Kidney epithelial cell (primary cell): ENCODE measurements around the gene SLC35B4. TPM values are rescaled to one million over a fixed set of nuclear protein-coding genes. Genes with fewer than 3 reads are reported as not detected.

ENCODE experiments used
- DNase-seq: peaks from one replicate; pipeline ENCODE4 v3.0.0-alpha.2; 2010; ENCODE audit warnings: low read depth
- H3K27me3 ChIP-seq: 2 replicates; pipeline ENCODE4 v1.6.0; 2011; ENCODE audit warnings: low read length; ENCODE audit not compliant: control insufficient read depth, insufficient read depth
- H3K36me3 ChIP-seq: 2 replicates; pipeline ENCODE4 v1.5.1; 2011; ENCODE audit warnings: low read length; ENCODE audit not compliant: control insufficient read depth, insufficient read depth
- H3K4me3 ChIP-seq: 2 replicates; pipeline ENCODE4 v1.5.1; 2011; ENCODE audit warnings: low read depth, mild to moderate bottlenecking, control low read depth, low read length
- CTCF ChIP-seq: IDR thresholded peaks from 2 replicates; pipeline ENCODE4 v1.5.1; 2011; ENCODE audit warnings: mild to moderate bottlenecking, moderate library complexity, low read length, control low read depth, inconsistent platforms; ENCODE audit not compliant: insufficient read depth, poor library complexity, severe bottlenecking
- total RNA-seq: library from RNA; depleted of rRNA; stranded (reverse); fragments of >200 nt; gene quantifications from 2 replicates; pipeline ENCODE4 v1.2.3, GENCODE V29; 2015

The SLC35B4 gene
- total RNA-seq, 1 donor from 2014 or later = 10.6 TPM

GRCh38 chr7:134284952-134285351 lies 31.8 kb downstream of the SLC35B4 start:
- no peak for TF ChIP-seq CTCF
- Histone ChIP-seq H3K27me3 (no peaks in the 10 kb centered on the region), H3K4me3 (no peak overlapping the region), H3K36me3 (no peaks in the 10 kb centered on the region)
- no peak for DNase-seq

DNA sequence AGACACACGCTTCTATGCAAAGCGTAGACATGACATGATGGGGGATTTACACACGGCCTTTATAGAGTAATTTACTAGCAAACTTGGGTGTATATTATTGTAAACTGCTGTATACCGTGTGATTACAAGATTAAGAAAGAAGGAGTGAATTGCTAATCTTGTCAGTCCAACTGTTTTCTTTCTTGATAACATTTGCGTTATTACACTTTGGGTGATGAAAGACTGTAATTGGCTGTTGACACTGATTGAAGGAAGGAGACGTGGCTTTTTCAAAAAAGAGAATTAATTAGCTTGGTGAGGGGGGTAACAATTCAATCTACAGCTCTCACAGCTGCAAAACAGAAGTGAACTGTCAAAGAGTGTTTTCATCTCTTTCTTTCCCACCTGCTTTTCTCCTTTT lies 32.7 kb downstream of the SLC35B4 start:
- no peak for DNase-seq
- Histone ChIP-seq H3K27me3 (no peaks in the 10 kb centered on the region), H3K36me3 (no peaks in the 10 kb centered on the region), H3K4me3 (no peak overlapping the region)
- no peak for TF ChIP-seq CTCF

DNA sequence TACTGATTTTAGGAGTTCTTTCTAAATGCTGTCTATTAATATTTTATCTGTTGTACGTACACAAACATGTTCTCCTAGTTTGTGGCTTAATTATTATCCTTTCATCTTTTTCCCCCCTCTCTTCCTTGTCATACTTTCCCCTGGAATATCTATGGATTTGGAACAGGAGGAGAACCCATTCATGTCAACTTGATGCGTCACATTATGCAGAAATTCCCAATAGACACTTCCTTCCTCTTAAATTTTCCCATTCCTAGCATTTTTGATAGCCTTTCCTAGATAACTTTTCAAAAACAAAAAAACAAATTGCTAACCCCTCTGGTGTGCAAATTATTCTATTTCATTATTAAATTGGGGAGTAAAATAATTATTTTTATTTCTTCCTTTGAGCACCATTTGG lies 36.2 kb downstream of the SLC35B4 start:
- TF ChIP-seq CTCF = no peak
- Histone ChIP-seq H3K36me3 (no peaks in the 10 kb centered on the region), H3K27me3 (no peaks in the 10 kb centered on the region), H3K4me3 (no peak overlapping the region)
- no peak for DNase-seq

DNA sequence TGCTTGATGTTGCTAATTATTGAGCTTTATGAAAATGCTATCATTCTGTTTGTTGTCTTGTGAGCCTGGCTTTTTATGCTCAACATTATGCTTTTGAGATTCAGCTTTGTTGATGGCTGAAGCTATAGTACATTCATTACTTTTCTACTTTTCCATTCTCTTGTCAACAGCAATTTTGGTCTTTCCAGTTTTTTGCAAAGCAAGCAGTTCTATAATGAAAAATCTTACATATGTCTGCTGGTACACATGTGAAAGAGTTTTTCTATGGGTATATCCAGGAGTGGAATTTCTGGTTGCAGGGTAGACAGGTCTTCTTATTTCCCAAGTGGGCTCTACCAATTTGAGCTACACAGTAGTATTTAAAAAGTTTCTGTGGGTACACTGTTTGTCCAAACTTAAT lies 36.8 kb downstream of the SLC35B4 start:
- no peaks in the 10 kb centered on the region for H3K36me3 ChIP-seq
- H3K4me3 ChIP-seq = no peak overlapping the region
- DNase-seq = no peak
- H3K27me3 ChIP-seq = no peaks in the 10 kb centered on the region
- no peak for TF ChIP-seq CTCF

DNA sequence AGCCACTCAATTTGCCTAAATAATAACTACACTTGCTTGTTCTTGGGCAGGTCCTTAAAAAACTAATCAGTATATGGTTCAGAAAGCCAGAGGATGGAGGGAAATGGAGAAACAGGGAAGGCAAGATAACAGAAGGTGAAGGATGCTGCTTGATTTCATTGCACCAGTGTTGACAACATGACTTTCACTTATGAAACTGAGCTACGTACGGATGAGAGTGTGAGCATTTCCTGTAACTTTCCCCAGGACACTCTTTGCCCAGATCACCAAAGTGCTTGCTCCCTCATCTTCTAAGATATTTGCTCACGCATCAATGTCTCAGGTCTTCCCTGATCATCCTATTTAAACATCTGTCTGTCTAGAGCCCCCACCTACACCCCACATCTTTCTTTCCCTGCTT lies 37.4 kb downstream of the SLC35B4 start:
- Histone ChIP-seq H3K27me3 (no peaks in the 10 kb centered on the region), H3K4me3 (no peak overlapping the region), H3K36me3 (no peaks in the 10 kb centered on the region)
- TF ChIP-seq CTCF = no peak
- no peak for DNase-seq

DNA sequence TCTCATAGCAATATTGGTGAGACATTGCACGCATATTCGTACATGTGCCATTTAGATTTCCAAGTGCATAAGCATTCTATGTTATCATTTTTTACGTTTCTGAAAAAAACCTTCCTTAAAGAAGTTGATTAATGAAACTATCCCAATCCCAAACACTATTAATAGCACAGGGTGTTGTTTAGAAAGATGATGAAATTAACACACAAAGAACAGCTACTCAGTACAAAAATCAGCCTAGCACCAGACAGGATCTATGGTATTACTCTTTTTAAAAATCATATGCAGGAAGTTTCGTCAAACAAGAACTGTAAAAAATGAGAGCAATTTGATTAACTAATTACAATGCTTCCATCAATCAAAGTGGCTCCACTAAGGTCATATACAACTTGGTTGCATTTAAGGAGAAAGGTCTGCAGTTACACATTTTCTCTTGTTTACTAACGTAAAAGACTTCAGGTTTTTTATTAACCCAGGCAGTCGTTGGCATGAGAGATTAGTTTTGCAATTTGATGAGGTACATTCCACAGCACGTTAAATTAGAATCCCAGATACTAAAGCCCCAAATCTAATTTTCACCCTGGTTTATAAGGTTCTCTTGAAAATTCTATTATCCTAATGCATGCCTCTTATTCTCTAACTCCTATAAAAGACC lies 38.1 kb downstream of the SLC35B4 start:
- TF ChIP-seq CTCF = no peak
- no peak for DNase-seq
- Histone ChIP-seq H3K27me3 (no peaks in the 10 kb centered on the region), H3K4me3 (no peak overlapping the region), H3K36me3 (no peaks in the 10 kb centered on the region)
